Vagina (tissue), 2 donors: ENCODE measurements around the gene SMAD6. TPM values are rescaled to one million over a fixed set of nuclear protein-coding genes. Genes with fewer than 3 reads are reported as not detected.
A peak's percentile ranks its signal among the peaks of the same experiment; 100 is the strongest.

Experiments
- DNase-seq, 2 donors: peaks; one replicate each; pipeline ENCODE4 v3.0.0-alpha.2; 2017; ENCODE audit errors: extremely low spot score in 2 of 2
- H3K27ac ChIP-seq: fragments of 200-600 bp; sonication (generic); one replicate; pipeline ENCODE4 v1.5.1; 2019
- H3K27me3 ChIP-seq: fragments of 200-600 bp; sonication (generic); one replicate; pipeline ENCODE4 v1.5.1; 2019
- H3K36me3 ChIP-seq, 2 donors: fragments of 200-600 bp; sonication (generic); one replicate each; pipeline ENCODE4 v1.5.1; 2017 to 2019
- H3K4me1 ChIP-seq: fragments of 200-600 bp; sonication (generic); one replicate; pipeline ENCODE4 v1.5.1; 2019
- H3K4me3 ChIP-seq, 2 donors: fragments of 200-600 bp; sonication (generic); 1 replicate in 1 of 2; 2 replicates in 1 of 2; pipeline ENCODE4 v1.5.1; 2016 to 2019
- H3K9me3 ChIP-seq: fragments of 200-600 bp; sonication (generic); one replicate; pipeline ENCODE4 v1.5.1; 2019
- CTCF ChIP-seq, 3 experiments: fragments of 450-650 bp in 2 of 3; fragments of 200-600 bp in 1 of 3; sonication (generic) in 1 of 3; IDR thresholded peaks; one replicate each; pipeline ENCODE4 v1.5.1; 2017 to 2019; ENCODE audit warnings: antibody characterized with exemption in 3 of 3, mild to moderate bottlenecking in 2 of 3, moderate library complexity in 2 of 3
- POLR2A ChIP-seq, 2 donors: fragments of 450-650 bp; IDR thresholded peaks; one replicate each; pipeline ENCODE4 v1.6.1; 2017; ENCODE audit warnings: antibody characterized with exemption in 2 of 2, mild to moderate bottlenecking in 2 of 2, moderate library complexity in 2 of 2
- POLR2AphosphoS5 ChIP-seq, 2 donors: sonication (generic); formaldehyde crosslinking; IDR thresholded peaks; one replicate each; pipeline ENCODE4 v1.9.0; 2017; ENCODE audit warnings: antibody characterized with exemption in 2 of 2, mild to moderate bottlenecking in 2 of 2, low read depth in 1 of 2; ENCODE audit not compliant: insufficient read depth in 1 of 2
- intact Hi-C: fragments of 100-400 bp; cut with DNase I; formaldehyde crosslinking; loops from one replicate; pipeline ENCODE4 v1.15.1; 2023
- total RNA-seq: library from RNA; depleted of rRNA; stranded (reverse); fragments of >200 nt; gene quantifications from one replicate; pipeline ENCODE4 v1.2.3, GENCODE V29; 2016

The SMAD6 gene
- total RNA-seq, 1 donor from 2014 or later = 28.5 TPM

- no peak for DNase-seq
- Histone ChIP-seq H3K36me3 (no peaks in the 10 kb centered on the region), H3K4me3 (no peak overlapping the region), H3K27ac (peak overlapping the region; percentile 1), H3K27me3 (no peaks in the 10 kb centered on the region), H3K9me3 (no peaks in the 10 kb centered on the region), H3K4me1 (peaks cover 57% of the 10 kb centered on the region)
- intact Hi-C loops = no loop called here
- TF ChIP-seq CTCF (IDR thresholded peaks at IDR 0.05) (no peak), POLR2A (IDR thresholded peaks at IDR 0.05) (no peak), POLR2AphosphoS5 (IDR thresholded peaks at IDR 0.05; ENCODE audit: insufficient read depth in 1 of 2, low read depth in 1 of 2) (peak in 1 of 2 donors; percentile 68)
These were observed 38.8 kb downstream of the SMAD6 start for GRCh38 chr15:66740802-66741201.

DNA sequence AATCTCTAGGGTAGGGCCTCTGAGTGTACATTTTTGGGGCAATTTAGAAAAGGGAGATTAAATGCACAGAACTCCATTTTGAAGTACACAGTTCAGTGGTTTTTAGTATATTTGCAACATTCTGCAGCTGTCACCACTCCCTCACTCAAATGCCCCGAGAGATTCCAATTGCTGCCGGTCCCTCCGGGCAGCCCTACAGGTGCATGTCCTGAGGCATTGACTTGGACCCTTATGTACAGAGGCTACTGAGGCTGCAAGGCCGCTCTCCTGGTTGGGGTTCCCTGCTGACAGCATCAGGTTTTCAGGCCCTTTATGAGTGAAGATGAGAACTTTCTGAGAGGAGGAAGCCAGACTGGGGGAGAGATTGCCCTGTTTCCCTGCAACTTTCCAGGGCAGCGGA is 39.6 kb downstream of the SMAD6 start:
- H3K9me3 ChIP-seq = no peaks in the 10 kb centered on the region
- H3K27ac ChIP-seq = no peak overlapping the region
- no peak for DNase-seq
- no peaks in the 10 kb centered on the region for H3K27me3 ChIP-seq
- no peak overlapping the region for H3K4me3 ChIP-seq
- no peaks in the 10 kb centered on the region for H3K36me3 ChIP-seq
- peaks cover 57% of the 10 kb centered on the region for H3K4me1 ChIP-seq
- TF ChIP-seq POLR2AphosphoS5 (IDR thresholded peaks at IDR 0.05; ENCODE audit: insufficient read depth in 1 of 2, low read depth in 1 of 2) (no peak), CTCF (IDR thresholded peaks at IDR 0.05) (no peak), POLR2A (IDR thresholded peaks at IDR 0.05) (no peak)
- intact Hi-C loops = no loop called here

DNA sequence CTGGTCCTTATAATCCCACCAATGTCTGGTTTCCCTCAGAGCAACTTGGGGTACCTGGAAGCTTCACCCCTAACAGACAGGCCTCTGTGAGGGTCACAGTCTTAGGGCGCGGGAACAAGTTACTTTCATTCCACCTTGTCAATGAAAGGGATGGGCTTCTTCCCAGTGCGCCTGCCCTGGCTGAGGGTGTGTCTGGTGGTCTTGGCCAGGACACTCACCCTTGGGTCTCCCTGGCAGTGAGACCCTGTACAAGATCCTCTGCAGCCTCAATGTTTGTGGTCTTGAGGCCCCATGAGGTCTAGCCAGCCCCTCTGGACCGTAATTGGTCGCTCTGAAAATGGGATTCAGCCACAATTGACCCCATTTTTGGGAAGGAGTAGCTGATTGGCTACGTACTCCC is 40.2 kb downstream of the SMAD6 start:
- Histone ChIP-seq H3K4me3 (no peak overlapping the region), H3K36me3 (no peaks in the 10 kb centered on the region), H3K9me3 (no peaks in the 10 kb centered on the region), H3K27me3 (no peaks in the 10 kb centered on the region), H3K4me1 (peaks cover 56% of the 10 kb centered on the region), H3K27ac (no peak overlapping the region)
- intact Hi-C loops = no loop called here
- no peak for DNase-seq
- TF ChIP-seq POLR2AphosphoS5 (IDR thresholded peaks at IDR 0.05; ENCODE audit: insufficient read depth in 1 of 2, low read depth in 1 of 2) (no peak), POLR2A (IDR thresholded peaks at IDR 0.05) (no peak), CTCF (IDR thresholded peaks at IDR 0.05) (no peak)

DNA sequence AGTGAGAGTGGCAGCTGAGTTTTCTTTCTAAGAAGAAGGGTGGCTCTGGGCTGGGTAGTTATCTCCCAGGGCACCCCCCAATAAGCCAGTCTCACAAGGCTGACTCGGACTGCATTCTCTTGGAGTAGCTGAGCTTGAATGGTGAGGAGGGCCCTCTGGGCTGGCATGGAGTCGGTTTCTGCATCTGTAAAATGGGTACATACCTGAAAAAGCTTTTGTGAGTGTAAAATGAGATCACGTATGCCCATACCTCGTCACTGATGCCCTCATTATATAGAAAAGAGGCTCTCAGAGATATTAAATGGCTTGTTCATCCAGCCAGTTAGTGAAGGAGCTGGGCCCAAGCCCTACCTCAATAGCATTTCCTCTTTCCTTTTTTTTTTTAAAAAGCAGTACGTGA is 41.2 kb downstream of the SMAD6 start:
- no peak overlapping the region for H3K4me3 ChIP-seq
- DNase-seq = no peak
- intact Hi-C loops = no loop called here
- H3K27me3 ChIP-seq = no peaks in the 10 kb centered on the region
- peaks cover 64% of the 10 kb centered on the region for H3K4me1 ChIP-seq
- no peaks in the 10 kb centered on the region for H3K36me3 ChIP-seq
- TF ChIP-seq POLR2A (IDR thresholded peaks at IDR 0.05) = no peak
- no peak for TF ChIP-seq POLR2AphosphoS5 (IDR thresholded peaks at IDR 0.05; ENCODE audit: insufficient read depth in 1 of 2, low read depth in 1 of 2)
- no peak for TF ChIP-seq CTCF (IDR thresholded peaks at IDR 0.05)
- H3K9me3 ChIP-seq = no peaks in the 10 kb centered on the region
- no peak overlapping the region for H3K27ac ChIP-seq

- no peak for DNase-seq
- no peak overlapping the region for H3K4me3 ChIP-seq
- peaks cover 71% of the 10 kb centered on the region for H3K4me1 ChIP-seq
- no peaks in the 10 kb centered on the region for H3K9me3 ChIP-seq
- intact Hi-C loops = no loop called here
- no peak for TF ChIP-seq CTCF (IDR thresholded peaks at IDR 0.05)
- TF ChIP-seq POLR2A (IDR thresholded peaks at IDR 0.05) = no peak
- TF ChIP-seq POLR2AphosphoS5 (IDR thresholded peaks at IDR 0.05; ENCODE audit: insufficient read depth in 1 of 2, low read depth in 1 of 2) = peak in 1 of 2 donors; percentile 29
- H3K36me3 ChIP-seq = no peaks in the 10 kb centered on the region
- H3K27ac ChIP-seq = peak overlapping the region; percentile 70
- no peaks in the 10 kb centered on the region for H3K27me3 ChIP-seq
These were observed 41.9 kb downstream of the SMAD6 start for GRCh38 chr15:66743703-66744536.
